ENCODE results near the gene MX1.

Gene MX1

DNA sequence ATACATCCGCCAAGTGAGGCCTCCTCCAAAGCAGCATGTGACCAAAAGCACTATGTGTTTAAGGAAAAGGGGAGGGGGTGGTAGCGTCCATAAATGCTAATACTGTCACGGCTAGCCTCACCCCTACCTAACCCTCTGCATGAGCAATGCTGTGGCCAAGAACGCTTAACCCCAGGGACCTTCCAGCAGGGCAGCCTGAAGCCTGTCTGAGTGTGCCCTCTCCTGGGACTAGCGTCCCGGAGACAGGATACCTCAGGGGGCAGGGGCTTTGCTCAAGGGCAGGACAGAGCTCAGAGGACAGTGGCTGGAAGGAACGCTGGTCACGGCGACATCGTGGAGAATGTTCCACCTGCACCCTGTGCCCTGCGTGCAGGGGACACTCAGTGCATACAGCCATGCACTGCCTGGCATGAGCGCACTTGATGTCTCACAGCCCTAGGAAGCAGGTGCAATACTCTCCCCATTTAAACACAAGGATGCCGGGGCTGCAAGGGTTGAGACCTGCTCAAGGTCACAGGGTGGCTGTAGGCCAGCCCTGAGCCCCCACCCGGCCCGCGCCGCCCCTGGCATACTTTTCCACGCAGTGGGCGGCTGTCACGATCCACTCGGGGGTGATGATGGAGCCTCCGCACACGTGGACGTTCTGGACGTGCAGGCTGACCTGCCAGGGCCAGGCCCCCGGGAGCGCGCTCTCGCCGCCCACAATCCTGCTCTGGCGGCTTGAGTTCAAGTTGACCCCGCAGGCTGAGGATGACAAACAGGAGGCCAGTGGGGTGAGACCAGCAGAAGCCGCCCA is 46.9 kb downstream of the MX1 start:
- no peak overlapping the region for H3K27ac Mint-ChIP-seq
- peaks cover 24% of the 10 kb centered on the region for H3K27me3 Mint-ChIP-seq (ENCODE audit: low read depth, poor library complexity)
- H3K9me3 Mint-ChIP-seq, result no peaks in the 10 kb centered on the region
- no peak overlapping the region for H3K4me3 Mint-ChIP-seq
- no peak for DNase-seq
- H3K4me1 Mint-ChIP-seq, result peaks cover 36% of the 10 kb centered on the region
- H3K36me3 Mint-ChIP-seq (ENCODE audit: low read depth), result no peaks in the 10 kb centered on the region
- TF ChIP-seq, protein P1, sequence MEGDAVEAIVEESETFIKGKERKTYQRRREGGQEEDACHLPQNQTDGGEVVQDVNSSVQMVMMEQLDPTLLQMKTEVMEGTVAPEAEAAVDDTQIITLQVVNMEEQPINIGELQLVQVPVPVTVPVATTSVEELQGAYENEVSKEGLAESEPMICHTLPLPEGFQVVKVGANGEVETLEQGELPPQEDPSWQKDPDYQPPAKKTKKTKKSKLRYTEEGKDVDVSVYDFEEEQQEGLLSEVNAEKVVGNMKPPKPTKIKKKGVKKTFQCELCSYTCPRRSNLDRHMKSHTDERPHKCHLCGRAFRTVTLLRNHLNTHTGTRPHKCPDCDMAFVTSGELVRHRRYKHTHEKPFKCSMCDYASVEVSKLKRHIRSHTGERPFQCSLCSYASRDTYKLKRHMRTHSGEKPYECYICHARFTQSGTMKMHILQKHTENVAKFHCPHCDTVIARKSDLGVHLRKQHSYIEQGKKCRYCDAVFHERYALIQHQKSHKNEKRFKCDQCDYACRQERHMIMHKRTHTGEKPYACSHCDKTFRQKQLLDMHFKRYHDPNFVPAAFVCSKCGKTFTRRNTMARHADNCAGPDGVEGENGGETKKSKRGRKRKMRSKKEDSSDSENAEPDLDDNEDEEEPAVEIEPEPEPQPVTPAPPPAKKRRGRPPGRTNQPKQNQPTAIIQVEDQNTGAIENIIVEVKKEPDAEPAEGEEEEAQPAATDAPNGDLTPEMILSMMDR (IDR thresholded peaks at IDR 0.05), result no peak

DNA sequence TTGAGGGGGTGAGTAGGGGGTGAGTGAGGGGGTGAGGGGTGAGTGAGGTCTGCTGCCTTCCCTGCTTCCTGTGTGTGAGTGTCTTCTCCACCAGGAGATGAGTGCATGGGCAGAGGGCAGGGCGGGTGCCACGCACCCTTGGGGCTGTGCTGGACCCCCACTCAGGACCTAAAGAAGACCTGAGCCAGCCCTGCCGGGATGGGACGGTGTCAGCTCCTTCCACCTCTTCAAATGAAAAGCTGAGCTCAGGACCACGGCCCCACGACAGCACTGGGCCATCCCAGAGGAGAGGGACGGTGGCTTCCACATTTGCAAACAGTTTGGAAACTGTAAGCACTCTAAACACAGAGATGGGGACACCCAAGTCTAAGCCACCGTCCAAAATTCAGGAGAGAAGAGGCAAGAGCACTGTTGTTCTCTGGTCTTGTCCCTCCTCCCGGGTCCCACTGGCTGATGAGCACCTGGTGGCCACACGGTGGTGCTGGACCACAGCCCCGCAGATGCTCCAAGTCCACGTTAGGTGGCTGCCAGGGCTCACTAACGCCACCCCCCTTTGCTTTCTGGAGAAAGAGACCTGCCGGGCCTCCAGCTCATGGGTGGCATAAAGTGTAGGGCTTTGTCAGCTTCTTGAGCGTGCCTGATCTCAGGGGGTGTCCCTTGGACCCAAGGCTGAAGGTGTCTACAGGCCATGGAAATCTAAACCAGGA is 49.8 kb downstream of the MX1 start:
- no peak overlapping the region for H3K27ac Mint-ChIP-seq
- DNase-seq, result no peak
- peaks cover 21% of the 10 kb centered on the region for H3K4me1 Mint-ChIP-seq
- no peaks in the 10 kb centered on the region for H3K9me3 Mint-ChIP-seq
- TF ChIP-seq, protein P1 (IDR thresholded peaks at IDR 0.05), result no peak
- peaks cover 30% of the 10 kb centered on the region for H3K27me3 Mint-ChIP-seq (ENCODE audit: low read depth, poor library complexity)
- no peaks in the 10 kb centered on the region for H3K36me3 Mint-ChIP-seq (ENCODE audit: low read depth)
- H3K4me3 Mint-ChIP-seq, result no peak overlapping the region

DNA sequence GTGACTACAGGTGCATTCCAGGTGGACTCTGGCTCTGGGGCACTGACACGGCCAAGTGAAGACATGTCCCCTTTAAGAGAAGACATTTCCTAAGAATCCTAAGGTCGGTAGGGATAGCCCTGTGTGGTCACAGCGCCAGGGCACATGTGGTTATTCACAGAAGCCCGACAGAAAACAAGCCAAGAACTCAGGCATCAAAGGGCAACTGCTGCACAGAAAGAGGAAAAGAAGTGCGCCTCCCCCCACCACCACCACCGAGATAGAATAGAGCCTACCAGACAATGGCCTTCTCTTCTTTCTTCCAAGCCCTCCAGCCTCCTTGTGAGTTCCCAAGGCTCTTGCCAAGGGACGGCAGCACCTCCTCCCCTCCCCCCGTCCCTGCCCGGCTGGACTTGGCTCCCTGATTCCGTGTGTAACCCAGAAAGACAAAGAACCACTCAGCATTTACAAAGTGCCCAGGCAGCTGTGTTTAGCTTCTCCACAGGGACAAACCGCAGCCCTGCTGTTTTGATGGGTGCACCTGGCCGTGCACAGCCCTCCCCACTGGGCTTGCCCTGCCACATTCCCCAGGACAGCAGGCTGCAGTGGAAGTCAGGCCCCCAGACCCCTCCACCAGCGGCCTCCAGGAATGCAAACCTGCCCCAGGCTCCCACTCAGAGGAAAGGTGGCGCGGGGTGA is 51.7 kb downstream of the MX1 start:
- Mint-ChIP-seq H3K4me3 (no peak overlapping the region), H3K27ac (no peak overlapping the region), H3K27me3 (ENCODE audit: low read depth, poor library complexity) (peaks cover 28% of the 10 kb centered on the region)

DNA sequence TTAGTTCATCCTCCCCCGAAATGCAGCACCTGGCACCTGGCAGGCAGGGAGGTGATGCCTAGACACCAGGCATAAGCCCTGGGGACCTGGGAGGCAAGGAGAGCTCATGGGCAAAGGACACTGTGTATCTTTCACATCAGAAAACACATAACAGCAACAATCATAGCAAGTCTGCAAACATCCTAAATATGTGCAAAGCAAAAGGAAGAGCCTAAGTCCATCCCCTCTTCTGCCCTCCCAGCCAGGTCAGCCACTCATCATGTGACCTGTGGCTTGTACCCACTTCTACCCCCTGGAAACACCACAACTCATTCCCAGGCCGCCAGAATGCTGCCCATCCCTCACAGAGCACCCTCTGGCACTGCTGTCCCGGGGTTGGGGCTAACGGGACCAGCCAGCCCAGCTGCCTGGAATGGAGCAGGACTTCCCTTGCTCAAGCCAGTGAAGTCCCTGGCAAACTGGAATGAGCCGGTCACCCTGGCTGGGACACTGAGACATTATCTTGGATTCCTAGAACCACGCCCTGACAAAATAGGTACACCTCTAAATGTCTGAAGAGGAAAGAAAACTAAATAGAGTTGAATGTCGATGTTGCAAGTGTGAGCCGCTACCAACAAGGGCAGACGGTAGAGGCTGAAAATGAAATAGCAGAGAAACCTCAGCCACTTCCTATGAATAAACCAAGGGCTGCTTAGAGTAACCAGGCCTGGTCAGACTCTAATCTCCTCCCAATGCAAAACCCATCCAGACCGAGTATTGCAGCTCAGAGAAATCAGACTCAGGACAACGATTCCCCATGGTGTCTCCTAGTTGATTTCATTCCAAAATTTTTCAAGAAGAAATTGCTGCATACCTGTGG is 52.5 kb downstream of the MX1 start:
- TF ChIP-seq, protein P1 (IDR thresholded peaks at IDR 0.05), result no peak
- H3K4me3 Mint-ChIP-seq, result no peak overlapping the region
- no peak for DNase-seq
- H3K9me3 Mint-ChIP-seq, result no peaks in the 10 kb centered on the region
- H3K27me3 Mint-ChIP-seq (ENCODE audit: low read depth, poor library complexity), result peaks cover 28% of the 10 kb centered on the region
- H3K27ac Mint-ChIP-seq, result no peak overlapping the region
- H3K36me3 Mint-ChIP-seq (ENCODE audit: low read depth), result no peaks in the 10 kb centered on the region
- peaks cover 24% of the 10 kb centered on the region for H3K4me1 Mint-ChIP-seq

More for the DNA sequence above, 51.7 kb downstream of the MX1 start:
- H3K9me3 Mint-ChIP-seq, result no peaks in the 10 kb centered on the region
- TF ChIP-seq, protein P1 (IDR thresholded peaks at IDR 0.05), result no peak
- no peak for DNase-seq
- peaks cover 24% of the 10 kb centered on the region for H3K4me1 Mint-ChIP-seq
- no peaks in the 10 kb centered on the region for H3K36me3 Mint-ChIP-seq (ENCODE audit: low read depth)

DNA sequence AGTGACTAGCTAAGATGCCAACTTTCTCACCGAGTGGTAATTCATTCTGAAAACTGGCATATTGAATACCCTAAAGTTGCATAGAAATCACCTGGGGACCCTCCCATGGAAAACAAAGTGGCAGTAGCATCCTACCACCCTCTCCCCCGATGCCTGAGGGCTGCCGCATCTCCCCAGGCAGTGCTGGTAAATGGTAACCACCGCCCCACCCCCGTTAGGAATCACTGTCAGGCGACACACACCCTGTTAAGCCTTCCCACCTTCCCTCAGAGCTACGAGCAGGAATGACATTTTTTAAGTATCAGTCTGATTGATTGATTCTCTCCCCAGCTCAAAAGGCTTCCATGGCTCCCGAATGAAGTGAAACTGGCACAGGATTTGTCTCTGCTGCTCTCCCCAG is 53.6 kb downstream of the MX1 start:
- Mint-ChIP-seq H3K36me3 (ENCODE audit: low read depth) (no peaks in the 10 kb centered on the region), H3K4me1 (peaks cover 24% of the 10 kb centered on the region), H3K9me3 (no peaks in the 10 kb centered on the region), H3K4me3 (no peak overlapping the region), H3K27ac (no peak overlapping the region), H3K27me3 (ENCODE audit: low read depth, poor library complexity) (peaks cover 28% of the 10 kb centered on the region)
- DNase-seq, result no peak
- TF ChIP-seq, protein P1 (IDR thresholded peaks at IDR 0.05), result no peak

Data from nephron progenitor cell (in vitro differentiated cells).